DLD1 (cell line): Measurements from ENCODE around the gene SLC5A11.
"Not testable (repeated sequence)": the region's sequence is repeated elsewhere in the genome, so short reads cannot be mapped to it uniquely, and the experiment has no call there.

Source experiments
- in situ Hi-C: cut with HindIII; loops from 2 replicates; pipeline ENCODE4 v1.10.0; 2017; ENCODE audit warnings: low sequenced_read_pairs

The SLC5A11 gene

DNA sequence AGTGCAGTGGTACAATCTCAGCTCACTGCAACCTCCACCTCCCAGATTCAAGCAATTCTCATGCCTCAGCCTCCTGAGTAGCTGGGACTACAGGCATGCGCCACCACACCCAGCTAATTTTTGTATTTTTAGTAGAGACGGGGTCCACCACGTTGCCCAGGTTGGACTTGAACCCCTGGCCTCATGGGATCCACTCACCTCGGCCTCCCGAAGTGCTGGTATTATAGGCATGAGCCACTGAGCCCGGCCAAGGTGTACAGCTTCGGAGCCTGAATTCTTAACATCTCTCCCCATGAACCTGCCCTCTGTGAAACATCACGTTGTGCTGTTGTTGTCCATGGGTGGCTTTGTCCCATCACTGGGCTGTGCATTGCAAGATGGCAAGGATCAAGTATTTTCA is 11.1 kb downstream of the SLC5A11 start:
- in situ Hi-C loops, result not testable (repeated sequence)

GRCh38 chr16:24858219-24859041 is 12.7 kb downstream of the SLC5A11 start:
- in situ Hi-C loops, result no loop called here

DNA sequence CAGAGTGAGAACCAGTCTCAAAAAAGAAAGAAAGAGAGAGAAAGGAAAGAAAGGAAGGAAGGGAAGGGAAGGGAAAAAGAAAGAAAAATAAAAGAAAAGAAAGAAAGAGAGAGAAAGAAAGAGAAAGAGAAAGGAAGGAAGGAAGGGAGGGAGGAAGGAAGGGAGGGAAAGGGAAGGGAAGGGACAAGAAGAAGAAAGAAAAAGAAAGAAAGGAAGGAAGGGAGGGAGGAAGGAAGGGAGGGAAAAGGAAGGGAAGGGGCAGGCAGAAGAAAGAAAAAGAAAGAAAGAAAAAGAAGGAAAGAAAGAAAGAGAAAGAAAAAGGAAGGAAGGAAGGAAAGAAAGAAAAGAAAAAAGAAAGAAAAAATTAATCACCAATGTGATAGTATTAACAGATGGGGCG is 15.7 kb downstream of the SLC5A11 start:
- in situ Hi-C loops, result no loop called here

- in situ Hi-C loops, result no loop called here
These were observed 18.0 kb downstream of the SLC5A11 start for GRCh38 chr16:24863582-24864437.

GRCh38 chr16:24869033-24869432 is 23.3 kb downstream of the SLC5A11 start:
- in situ Hi-C loops, result no loop called here

DNA sequence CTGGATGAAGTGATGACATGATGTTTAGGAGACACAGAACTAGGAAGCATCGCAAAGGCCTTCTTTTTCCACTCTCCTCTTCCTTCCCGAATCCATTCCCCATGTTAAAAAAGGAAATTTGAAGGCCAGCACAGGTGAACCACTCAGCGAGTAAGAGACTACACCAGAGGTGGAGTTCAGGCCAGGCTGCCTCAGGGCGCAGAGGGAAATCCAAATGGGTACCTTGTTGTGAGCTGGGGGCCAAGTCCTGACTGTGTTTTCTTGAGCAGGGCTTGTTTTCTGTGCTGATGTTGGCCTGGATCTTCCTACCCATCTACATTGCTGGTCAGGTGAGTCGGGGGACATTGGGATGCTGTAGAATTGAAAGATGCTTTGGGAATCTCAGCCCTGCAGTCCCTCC is 26.1 kb downstream of the SLC5A11 start:
- in situ Hi-C loops, result no loop called here

DNA sequence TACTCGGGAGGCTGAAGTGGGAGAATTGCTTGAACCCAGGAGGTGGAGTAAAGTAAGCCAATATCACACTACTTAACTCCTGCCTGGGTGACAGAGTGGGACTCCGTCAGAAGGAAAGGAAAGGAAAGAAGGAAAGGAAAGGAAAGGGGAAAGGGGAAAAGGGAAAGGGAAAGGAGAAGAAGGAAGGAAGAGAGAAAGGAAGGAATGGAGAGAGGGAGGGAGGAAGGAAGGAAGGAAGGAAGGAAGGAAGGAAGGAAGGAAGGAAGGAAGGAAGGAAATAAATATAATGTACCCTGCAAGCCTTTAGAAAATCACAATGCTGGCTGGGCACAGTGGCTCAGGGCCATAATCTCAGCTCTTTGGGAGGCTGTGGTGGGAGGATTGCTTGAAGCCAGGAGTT is 27.3 kb downstream of the SLC5A11 start:
- in situ Hi-C loops, result no loop called here

DNA sequence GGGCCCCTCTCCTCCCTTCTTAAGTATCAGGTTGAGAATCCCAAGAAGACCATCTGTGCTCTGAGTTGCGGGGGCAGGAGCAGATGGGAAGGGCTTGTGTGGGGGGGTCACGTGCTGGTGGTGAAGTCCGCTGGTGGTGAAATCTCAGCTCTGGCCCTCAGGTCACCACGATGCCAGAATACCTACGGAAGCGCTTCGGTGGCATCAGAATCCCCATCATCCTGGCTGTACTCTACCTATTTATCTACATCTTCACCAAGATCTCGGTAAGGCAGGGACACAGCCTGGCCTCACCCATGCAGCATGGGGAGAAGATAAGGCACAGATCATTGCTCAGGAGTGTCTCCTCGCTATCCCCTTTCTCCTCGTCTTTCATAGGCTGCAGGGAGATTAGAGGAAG is 29.7 kb downstream of the SLC5A11 start:
- in situ Hi-C loops, result no loop called here

DNA sequence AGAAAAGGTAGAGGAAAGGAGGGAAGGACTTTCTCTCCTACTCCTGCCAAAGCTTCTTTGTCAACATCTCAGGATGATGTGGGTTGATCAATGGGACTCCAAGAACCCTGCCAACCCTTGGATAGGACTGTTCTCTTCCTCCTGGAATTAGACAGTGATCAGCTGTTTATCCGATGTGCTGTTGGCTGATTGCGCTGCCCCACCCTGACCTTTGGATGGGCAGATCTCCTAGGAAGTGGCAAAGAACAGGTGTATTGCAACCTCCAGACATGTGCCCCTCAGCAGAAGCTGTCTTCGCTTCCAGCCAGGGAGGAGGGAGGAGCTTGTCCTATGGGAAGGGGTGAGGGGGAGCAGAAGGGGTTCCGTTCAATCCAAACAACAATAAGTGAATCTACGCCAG is 30.5 kb downstream of the SLC5A11 start:
- in situ Hi-C loops, result no loop called here

GRCh38 chr16:24879684-24880083 is 33.9 kb downstream of the SLC5A11 start:
- in situ Hi-C loops, result no loop called here

- in situ Hi-C loops, result no loop called here
These were observed 38.0 kb downstream of the SLC5A11 start for GRCh38 chr16:24883714-24884151.

GRCh38 chr16:24887472-24887871 is 41.7 kb downstream of the SLC5A11 start:
- in situ Hi-C loops, result no loop called here

- in situ Hi-C loops, result no loop called here
These were observed 45.0 kb downstream of the SLC5A11 start for GRCh38 chr16:24890746-24891145.

DNA sequence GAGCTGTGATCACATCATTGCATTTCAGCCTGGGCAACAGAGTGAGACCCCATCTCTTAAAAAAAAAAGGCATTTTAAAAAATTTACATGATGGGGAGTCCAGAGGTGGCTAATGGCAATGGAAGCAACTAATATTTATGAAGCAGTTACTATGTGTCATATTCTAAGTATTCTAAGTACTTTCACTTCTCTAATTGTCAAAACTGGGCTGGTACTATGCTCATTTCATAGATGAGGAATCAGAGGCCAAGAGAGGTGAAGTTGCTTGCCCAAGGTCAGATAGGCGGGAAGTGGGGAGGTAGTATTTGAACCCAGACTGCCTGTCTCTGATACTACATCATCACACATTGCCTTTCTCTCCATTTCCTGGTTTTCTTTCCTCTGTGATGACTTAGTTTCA is 50.7 kb downstream of the SLC5A11 start:
- in situ Hi-C loops, result no loop called here

DNA sequence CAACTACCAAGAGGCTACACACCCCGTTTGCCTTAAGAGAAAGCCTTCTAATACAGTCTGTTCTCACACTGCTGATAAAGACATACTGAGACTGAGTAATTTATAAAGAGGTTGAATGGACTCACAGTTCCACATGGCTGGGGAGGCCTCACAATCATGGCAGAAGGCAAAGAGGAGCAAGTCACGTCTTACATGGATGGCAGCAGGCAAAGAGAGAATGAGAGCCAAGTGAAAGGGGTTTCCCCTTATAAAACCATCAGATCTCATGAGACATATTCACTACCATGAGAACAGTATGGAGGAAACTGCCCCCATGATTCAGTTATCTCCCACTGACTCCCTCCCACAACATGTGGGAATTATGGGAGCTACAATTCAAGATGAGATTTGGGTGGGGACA is 51.8 kb downstream of the SLC5A11 start:
- in situ Hi-C loops, result not testable (repeated sequence)

DNA sequence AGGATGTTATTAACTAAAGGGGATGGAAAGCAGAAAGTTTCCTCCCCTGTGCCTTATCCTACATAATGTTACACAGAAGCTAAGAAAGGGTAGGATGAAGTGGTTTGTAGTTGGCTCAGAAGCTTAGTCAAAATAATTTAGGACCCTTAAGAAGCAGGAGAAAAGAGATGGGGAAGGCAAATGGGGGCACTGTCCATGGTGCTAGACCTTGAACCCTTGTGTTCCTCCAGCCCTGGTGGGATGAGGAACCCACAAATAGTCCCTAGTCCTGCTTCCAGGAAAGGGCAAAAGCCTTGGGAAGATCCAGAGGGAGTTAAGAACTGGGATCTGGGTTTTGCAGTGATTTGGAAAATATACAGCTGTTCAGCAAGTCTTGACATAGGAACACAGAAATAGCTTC is 54.5 kb downstream of the SLC5A11 start:
- in situ Hi-C loops, result no loop called here

- in situ Hi-C loops, result no loop called here
These were observed 60.5 kb downstream of the SLC5A11 start for GRCh38 chr16:24906199-24906808.

DNA sequence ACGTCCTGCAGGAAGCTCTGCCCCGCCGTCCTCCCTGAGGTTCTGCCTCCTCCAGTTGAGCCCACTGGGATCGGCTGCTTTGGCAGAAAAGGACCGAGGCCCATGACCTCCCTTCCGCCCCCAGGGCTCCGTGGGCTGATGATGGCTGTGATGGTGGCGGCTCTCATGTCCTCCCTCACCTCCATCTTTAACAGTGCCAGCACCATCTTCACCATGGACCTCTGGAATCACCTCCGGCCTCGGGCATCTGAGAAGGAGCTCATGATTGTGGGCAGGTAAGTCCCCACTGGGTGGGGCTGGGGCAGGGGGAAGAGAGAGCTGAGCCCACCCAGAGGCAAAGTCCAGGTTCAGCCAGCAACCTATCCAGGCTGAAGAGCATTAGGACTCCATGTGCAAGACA is 61.1 kb downstream of the SLC5A11 start:
- in situ Hi-C loops, result no loop called here

GRCh38 chr16:24908716-24909115 is 63.0 kb downstream of the SLC5A11 start:
- in situ Hi-C loops, result no loop called here

DNA sequence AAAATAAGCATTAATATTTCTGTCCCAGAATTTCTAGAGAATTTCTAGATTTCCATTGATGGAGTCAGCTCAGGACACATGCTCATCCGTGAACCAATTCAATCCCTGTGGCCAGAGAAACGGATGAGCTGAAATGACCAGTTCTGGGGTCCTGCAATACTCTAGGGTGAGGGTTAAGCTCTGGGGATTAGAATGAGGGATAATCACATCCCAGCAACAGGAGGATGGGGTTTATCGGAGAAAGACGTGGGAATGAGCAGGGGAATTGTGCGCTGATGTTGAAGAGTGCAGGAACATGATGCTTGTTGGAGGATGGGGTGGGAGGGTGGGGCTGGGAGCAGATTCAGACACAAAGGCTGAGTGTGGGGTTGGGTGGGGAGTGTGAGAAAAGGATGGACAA is 64.1 kb downstream of the SLC5A11 start:
- in situ Hi-C loops, result no loop called here

GRCh38 chr16:24915019-24915418 is 69.3 kb downstream of the SLC5A11 start:
- in situ Hi-C loops, result no loop called here

GRCh38 chr16:24915576-24915975 is 69.8 kb downstream of the SLC5A11 start:
- in situ Hi-C loops, result no loop called here
